Stromal cell of bone marrow (primary cell): ENCODE data around the gene CAMK2A.
"Not testable (repeated sequence)": the region's sequence is repeated elsewhere in the genome, so short reads cannot be mapped to it uniquely, and the experiment has no call there.

Experiments
- DNase-seq: peaks from one replicate; pipeline ENCODE4 v3.0.0-alpha.2; 2012; ENCODE audit warnings: low read depth

CAMK2A gene

DNA sequence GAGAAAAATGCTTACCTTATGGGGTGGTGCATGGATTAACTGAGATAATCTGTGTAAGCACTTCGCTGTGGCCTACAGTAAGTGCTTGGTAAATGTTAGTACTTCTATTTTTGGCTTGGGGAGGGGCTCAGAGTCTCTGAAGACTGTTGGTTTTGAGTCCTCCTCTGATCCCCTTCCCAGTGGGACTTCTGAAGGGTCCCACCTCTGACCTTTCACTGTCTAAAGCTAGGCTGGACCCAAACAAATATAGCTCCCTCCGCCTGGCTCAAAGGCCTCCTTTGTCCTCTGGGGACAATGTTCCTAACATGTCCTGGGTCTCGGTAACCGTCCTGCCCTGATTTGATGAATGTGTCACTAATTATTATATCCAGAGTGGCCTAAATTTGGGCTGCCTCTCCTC, 34.8 kb downstream of the CAMK2A start:
- DNase-seq, result no peak

DNA sequence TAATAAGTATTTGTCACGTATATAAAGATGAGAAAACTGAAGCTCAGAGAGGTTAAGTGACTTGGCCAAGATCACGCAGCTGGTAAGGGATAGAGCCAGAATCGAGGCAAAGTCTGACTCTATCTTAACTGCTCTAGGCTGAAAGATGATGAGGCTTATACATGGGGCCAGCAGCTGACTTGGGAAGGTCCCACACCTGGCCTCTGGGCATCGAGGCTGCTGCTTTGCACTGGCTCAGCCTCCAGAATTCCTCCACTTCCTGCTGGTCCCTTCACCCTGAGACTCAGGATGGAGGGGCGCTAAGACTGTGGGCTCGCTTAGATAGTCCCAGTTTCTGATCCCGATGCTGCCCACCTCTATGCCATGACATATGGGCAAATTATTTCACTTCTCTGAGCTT, 35.2 kb downstream of the CAMK2A start:
- no peak for DNase-seq

- no peak for DNase-seq
These were observed 36.0 kb downstream of the CAMK2A start for GRCh38 chr5:150253416-150254208.

DNA sequence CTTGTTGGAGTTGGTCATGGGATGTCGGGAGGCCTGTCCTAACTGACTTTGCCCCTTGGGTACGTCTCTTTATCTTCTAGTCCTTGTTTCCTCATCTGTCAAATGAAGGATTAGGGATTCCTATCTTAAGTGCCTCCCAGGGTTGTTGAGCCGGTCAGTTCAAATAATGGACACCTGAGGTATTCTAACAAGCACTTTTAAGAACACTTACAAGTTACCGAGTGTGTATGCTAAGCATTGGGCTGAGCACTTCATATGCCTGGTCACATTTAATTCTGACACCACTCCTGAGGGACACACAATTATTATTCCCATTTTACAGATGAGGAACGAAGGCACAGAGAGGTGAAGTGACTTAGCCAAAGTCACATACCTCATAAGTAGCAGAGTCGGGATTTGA, 37.1 kb downstream of the CAMK2A start:
- no peak for DNase-seq

DNA sequence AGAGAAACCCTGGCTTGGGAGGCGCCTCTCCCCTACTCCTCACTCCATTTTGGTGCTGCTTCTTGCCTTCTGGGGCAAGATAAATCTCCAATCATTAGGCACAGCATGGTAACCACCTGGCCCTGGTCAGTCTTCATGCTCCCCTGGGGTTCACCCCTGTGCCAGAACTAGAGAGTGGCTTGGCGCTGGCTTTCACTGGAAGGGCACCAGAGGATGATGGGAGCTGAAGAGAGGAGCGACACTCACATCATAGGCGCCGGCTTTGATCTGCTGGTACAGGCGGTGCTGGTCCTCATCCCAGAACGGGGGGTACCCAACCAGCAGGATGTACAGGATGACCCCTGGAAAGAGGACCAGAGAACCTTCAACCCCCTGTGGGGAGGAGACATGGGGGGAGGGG, 38.1 kb downstream of the CAMK2A start:
- DNase-seq, result no peak

DNA sequence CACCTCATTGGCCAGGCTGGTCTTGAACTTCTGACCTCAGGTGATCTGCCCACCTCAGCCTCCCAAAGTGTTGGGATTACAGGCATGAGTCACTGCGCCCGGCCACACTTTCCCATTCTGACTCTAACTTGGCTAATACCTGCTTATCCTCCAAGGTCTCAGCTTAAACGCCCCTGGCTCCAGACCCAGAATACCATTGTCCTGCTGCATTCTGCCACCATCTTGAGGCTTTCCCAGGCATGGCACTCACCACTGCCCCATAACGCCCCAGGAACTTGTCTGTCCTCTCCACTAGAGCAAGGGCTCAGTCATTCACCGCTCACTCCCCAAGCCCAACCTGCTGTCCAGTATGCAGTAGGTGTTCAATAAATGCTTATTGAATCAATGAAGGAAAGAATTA, 39.8 kb downstream of the CAMK2A start:
- no peak for DNase-seq

DNA sequence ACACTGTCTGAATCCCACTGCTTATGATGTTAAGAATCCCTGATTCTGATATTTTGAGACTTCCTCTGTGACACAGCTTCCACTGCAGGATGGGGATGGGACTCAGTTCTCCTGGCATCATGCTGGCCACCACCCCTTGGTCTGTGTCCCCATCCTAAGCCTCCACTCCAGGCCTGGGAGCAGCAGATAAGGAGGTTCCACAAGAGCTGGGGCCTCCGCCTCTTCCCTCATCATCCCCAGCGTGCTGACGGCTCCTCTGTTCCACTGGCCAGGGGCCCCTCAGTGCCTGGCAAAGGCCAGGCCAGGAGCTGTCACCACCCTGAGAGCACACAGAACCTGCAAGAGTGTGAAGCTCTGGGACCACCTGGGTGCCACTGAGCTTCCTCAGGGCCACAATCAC, 40.6 kb downstream of the CAMK2A start:
- no peak for DNase-seq

- not testable (repeated sequence) for DNase-seq
These were observed 41.1 kb downstream of the CAMK2A start for GRCh38 chr5:150248493-150248892.

DNA sequence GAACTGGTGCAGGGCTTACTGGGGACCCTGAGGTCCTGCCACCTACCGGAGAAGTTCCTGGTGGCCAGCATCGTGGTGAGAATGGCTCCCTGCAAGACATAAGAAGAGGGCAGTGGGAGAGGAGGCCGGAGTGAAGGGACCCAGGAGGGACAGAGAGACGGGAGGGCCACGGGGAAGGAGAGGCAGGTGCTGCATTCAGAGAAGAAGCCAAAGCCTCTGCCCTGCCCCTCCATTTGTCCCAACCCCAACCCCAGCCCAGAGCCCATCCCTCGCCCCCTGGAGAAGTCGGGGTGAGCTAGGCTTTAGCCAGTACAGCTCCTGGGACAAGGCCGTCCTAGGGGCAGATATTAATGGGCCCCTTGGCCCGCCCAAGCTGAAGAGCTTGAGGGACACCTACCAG, 41.8 kb downstream of the CAMK2A start:
- DNase-seq, result no peak

DNA sequence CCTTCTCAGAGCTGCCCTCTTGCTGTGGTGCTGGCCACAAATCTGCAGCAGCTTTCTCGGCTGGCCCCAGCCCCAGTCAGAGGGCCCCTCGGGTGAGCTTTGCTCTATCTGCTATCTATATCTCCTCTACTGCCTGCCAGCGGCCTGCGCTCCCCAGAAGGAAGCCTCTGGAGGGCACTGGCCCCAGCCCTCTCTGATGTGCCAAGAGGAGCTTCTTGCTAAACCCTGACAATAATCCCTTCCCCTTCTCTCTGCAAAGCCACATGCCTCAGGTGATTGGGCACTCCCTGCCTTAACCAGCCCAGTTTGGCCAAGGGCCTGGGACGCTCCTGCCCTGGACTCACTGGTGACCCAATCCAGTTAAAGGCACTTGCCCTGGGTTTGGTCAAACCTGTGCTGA, 42.7 kb downstream of the CAMK2A start:
- DNase-seq, result no peak

GRCh38 chr5:150246429-150246828, 43.1 kb downstream of the CAMK2A start:
- no peak for DNase-seq

DNA sequence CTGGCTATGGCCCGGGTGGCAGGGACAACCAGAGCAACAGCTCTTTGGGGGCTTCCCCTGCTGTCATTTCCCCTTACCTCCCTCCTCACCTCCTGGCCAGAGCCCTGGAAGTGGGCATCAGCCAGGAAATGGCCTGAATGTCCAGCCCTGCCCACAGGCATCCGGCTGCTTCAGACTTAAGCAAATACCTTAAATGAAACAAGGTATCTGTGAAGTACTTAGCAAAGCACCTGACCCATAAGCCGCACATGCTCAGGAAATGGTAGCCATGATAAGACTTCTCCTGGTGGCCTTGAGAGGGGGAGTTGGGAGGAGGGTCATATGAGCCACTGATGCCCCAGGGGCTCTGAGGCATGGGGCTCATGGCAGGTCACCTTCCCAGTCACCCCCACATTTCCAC, 43.8 kb downstream of the CAMK2A start:
- no peak for DNase-seq

- DNase-seq, result no peak
These were observed 44.3 kb downstream of the CAMK2A start for GRCh38 chr5:150245111-150245789.

GRCh38 chr5:150244209-150244608, 45.4 kb downstream of the CAMK2A start:
- no peak for DNase-seq

GRCh38 chr5:150243590-150243989, 46.0 kb downstream of the CAMK2A start:
- DNase-seq, result no peak

DNA sequence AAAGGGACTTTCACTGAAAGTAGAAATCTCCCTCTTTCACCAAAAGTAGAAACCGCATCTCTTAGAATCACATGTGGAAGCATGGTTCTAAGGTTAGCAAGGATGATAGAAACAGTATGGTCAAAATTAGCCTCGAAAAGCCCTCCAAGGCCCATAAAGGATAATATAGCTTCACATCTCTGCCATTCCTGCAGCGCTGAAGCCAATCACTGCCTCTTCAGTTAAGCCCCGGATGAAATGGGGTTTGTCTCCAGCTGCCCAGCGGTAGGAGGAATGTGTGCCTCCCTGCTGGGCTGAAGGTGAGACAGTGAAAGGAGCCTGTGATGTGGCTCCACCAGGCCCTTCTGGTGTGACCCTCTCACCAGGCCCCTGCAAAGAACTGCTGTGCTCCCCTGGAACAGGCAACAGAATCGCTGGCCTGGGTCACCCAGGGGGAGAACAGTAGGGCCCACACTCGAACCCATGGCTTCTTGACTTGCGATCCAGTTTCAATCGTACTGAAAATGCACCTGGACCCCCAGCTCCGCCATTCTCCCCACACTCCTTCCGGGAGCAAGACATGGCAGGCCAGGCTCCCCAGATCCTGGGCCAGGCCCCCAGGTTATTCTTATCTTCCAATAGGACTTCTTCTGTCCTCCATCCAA, 47.2 kb downstream of the CAMK2A start:
- no peak for DNase-seq

GRCh38 chr5:150241298-150242160, 48.0 kb downstream of the CAMK2A start:
- no peak for DNase-seq

DNA sequence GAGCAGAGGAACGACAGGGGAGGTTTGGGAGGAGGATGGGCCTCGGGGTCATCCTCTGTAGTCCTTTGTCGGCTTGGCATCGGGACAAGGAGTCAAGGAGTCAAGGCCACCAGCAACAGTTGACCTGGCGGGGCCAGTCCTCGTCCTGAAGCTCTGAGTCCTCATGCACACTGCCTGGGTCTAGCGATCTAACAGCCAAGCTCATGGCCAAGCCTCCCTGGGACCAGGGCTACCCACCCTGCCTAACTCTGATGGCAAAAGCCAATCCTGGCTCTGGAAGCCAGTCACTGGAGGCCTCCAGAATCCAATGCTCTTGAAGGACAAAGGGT, 49.8 kb downstream of the CAMK2A start:
- no peak for DNase-seq

DNA sequence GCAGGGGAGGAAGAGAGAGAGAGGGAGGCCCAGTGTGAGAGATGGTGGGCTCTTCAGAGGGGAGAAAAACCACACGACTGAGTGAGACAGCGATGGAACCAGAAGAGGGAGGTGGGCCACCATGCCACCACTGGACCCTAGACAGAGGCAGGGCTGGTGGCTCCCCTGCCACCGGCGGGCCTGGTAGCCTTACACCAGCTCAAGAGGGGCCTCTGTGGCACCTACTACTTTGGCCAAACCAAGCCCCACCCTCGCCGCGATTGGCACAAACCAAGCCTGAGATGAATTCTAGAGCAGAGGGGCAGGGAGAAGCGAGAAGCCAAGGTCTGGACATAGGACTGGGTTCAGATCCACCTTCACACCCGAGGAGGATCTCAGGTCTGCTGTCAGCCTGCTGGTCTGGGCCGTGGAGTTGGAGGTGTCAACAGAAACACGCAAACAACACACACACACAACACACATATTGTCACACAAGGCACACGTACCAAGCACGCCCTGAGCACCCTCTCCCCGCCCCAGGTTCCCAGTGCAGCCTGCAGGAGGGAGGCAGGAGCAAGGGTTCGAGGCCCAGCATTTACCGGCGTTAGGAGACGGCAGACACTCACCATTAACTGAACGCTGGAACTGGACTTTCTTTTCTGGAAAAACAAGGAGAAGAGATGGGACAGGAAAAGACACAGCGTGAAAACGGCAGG, 50.3 kb downstream of the CAMK2A start:
- DNase-seq, result no peak

GRCh38 chr5:150238646-150239045, 50.9 kb downstream of the CAMK2A start:
- DNase-seq, result no peak

- DNase-seq, result no peak
These were observed 52.4 kb downstream of the CAMK2A start for GRCh38 chr5:150236981-150237754.
